ENCODE measurements around the gene SPG21. TPM values are rescaled to one million over a fixed set of nuclear protein-coding genes. Genes with fewer than 3 reads are reported as not detected.

The SPG21 gene
- total RNA-seq, 4 donors from 2014 or later = 57.0 to 84.3 (median 73.5) TPM

GRCh38 chr15:64925335-64926330 lies 64.1 kb downstream of the SPG21 start:
- TF ChIP-seq, protein P1, sequence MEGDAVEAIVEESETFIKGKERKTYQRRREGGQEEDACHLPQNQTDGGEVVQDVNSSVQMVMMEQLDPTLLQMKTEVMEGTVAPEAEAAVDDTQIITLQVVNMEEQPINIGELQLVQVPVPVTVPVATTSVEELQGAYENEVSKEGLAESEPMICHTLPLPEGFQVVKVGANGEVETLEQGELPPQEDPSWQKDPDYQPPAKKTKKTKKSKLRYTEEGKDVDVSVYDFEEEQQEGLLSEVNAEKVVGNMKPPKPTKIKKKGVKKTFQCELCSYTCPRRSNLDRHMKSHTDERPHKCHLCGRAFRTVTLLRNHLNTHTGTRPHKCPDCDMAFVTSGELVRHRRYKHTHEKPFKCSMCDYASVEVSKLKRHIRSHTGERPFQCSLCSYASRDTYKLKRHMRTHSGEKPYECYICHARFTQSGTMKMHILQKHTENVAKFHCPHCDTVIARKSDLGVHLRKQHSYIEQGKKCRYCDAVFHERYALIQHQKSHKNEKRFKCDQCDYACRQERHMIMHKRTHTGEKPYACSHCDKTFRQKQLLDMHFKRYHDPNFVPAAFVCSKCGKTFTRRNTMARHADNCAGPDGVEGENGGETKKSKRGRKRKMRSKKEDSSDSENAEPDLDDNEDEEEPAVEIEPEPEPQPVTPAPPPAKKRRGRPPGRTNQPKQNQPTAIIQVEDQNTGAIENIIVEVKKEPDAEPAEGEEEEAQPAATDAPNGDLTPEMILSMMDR (IDR thresholded peaks at IDR 0.05) = no peak
- no peak for TF ChIP-seq EP300 (IDR thresholded peaks at IDR 0.05)
- no peak for TF ChIP-seq POLR2AphosphoS5 (IDR thresholded peaks at IDR 0.05)
- no peak for TF ChIP-seq POLR2A (IDR thresholded peaks at IDR 0.05)
- Histone ChIP-seq H3K9me3 (no peaks in the 10 kb centered on the region), H3K27me3 (no peaks in the 10 kb centered on the region), H3K36me3 (no peaks in the 10 kb centered on the region), H3K4me1 (no peaks in the 10 kb centered on the region), H3K4me3 (no peak overlapping the region), H3K27ac (no peak overlapping the region)
- 86% methylated on average over 11 of the region's 13 CpGs for WGBS
- DNase-seq (ENCODE audit: low spot score in 2 of 2) = peak in 1 of 2 donors; percentile 66

- 84% methylated on average over 2 of the region's 2 CpGs for WGBS
- Histone ChIP-seq H3K27me3 (no peaks in the 10 kb centered on the region), H3K4me1 (no peaks in the 10 kb centered on the region), H3K9me3 (no peaks in the 10 kb centered on the region), H3K4me3 (no peak overlapping the region), H3K36me3 (no peaks in the 10 kb centered on the region), H3K27ac (no peak overlapping the region)
- TF ChIP-seq POLR2A (IDR thresholded peaks at IDR 0.05) (no peak), EP300 (IDR thresholded peaks at IDR 0.05) (no peak), POLR2AphosphoS5 (IDR thresholded peaks at IDR 0.05) (no peak)
- TF ChIP-seq, protein P1 (IDR thresholded peaks at IDR 0.05) = no peak
- peak in 1 of 2 donors; percentile 68 for DNase-seq (ENCODE audit: low spot score in 2 of 2)
Observed at GRCh38 chr15:64923546-64923945, 66.2 kb downstream of the SPG21 start.

GRCh38 chr15:64921711-64922110 lies 68.0 kb downstream of the SPG21 start:
- DNase-seq (ENCODE audit: low spot score in 2 of 2) = no peak
- no peaks in the 10 kb centered on the region for H3K9me3 ChIP-seq
- TF ChIP-seq, protein P1 (IDR thresholded peaks at IDR 0.05) = no peak
- TF ChIP-seq POLR2AphosphoS5 (IDR thresholded peaks at IDR 0.05) = no peak
- no peak for TF ChIP-seq POLR2A (IDR thresholded peaks at IDR 0.05)
- no peak for TF ChIP-seq EP300 (IDR thresholded peaks at IDR 0.05)
- no peak overlapping the region for H3K27ac ChIP-seq
- no peaks in the 10 kb centered on the region for H3K27me3 ChIP-seq
- no peak overlapping the region for H3K4me3 ChIP-seq
- WGBS = 60% methylated on average over 6 of the region's 6 CpGs
- H3K4me1 ChIP-seq = no peaks in the 10 kb centered on the region
- no peaks in the 10 kb centered on the region for H3K36me3 ChIP-seq

GRCh38 chr15:64919721-64920120 lies 70.0 kb downstream of the SPG21 start:
- DNase-seq (ENCODE audit: low spot score in 2 of 2) = no peak
- Histone ChIP-seq H3K27me3 (no peaks in the 10 kb centered on the region), H3K27ac (no peak overlapping the region), H3K9me3 (no peaks in the 10 kb centered on the region), H3K4me1 (no peaks in the 10 kb centered on the region), H3K4me3 (no peak overlapping the region), H3K36me3 (no peaks in the 10 kb centered on the region)
- WGBS = 93% methylated on average over 4 of the region's 4 CpGs
- no peak for TF ChIP-seq POLR2AphosphoS5 (IDR thresholded peaks at IDR 0.05)
- TF ChIP-seq EP300 (IDR thresholded peaks at IDR 0.05) = no peak
- no peak for TF ChIP-seq POLR2A (IDR thresholded peaks at IDR 0.05)
- TF ChIP-seq, protein P1 (IDR thresholded peaks at IDR 0.05) = no peak

DNA sequence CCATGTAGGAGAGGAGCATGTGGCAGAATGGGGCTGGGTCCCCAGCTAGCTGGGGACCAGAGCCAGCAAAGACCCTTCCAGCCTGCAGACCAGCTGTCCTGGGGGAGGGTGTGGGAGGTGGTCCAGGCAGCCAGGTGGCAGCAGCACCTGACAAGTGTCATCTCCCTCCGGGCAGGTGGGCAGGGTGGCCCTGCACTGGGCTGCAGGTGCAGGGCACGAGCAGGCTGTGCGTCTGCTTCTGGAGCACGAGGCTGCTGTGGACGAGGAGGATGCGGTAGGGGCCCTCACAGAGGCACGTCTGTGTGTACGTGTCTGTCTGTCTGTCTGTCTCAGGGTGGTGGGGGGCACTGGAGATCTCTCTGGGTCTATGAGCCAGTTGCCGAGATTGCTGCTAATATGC lies 72.5 kb downstream of the SPG21 start:
- 80% methylated on average over 5 of the region's 9 CpGs for WGBS
- Histone ChIP-seq H3K27me3 (no peaks in the 10 kb centered on the region), H3K27ac (no peak overlapping the region), H3K36me3 (no peaks in the 10 kb centered on the region), H3K4me3 (no peak overlapping the region), H3K9me3 (no peaks in the 10 kb centered on the region), H3K4me1 (peaks cover 1% of the 10 kb centered on the region)
- DNase-seq (ENCODE audit: low spot score in 2 of 2) = no peak
- no peak for TF ChIP-seq POLR2A (IDR thresholded peaks at IDR 0.05)
- TF ChIP-seq, protein P1 (IDR thresholded peaks at IDR 0.05) = no peak
- no peak for TF ChIP-seq POLR2AphosphoS5 (IDR thresholded peaks at IDR 0.05)

All from suprapubic skin (tissue), 4 donors.